ENCODE results near the gene PDAP1. TPM values are rescaled to one million over a fixed set of nuclear protein-coding genes. Genes with fewer than 3 reads are reported as not detected.

Gene PDAP1
- polyA plus RNA-seq, 1 of the 3 experiments (the other 2 are of a cell fraction), result 389 TPM

GRCh38 chr7:99396418-99397296 lies 11.7 kb downstream of the PDAP1 start:
- POLR2A ChIA-PET, result interaction anchor here (10.2 kb wide), 1 partner anchor 11 kb away, joined by 102 read pairs; the partner anchor contains the start of genes BUD31 and PDAP1

GRCh38 chr7:99395616-99396327 lies 12.6 kb downstream of the PDAP1 start:
- H3K27me3 ChIP-seq (ENCODE audit: insufficient read depth), result no peaks in the 10 kb centered on the region
- CTCF ChIA-PET, result interaction anchor here (1.2 kb wide), 1 partner anchor 11 kb away, joined by 3 read pairs; no protein-coding TSS in a partner anchor
- H3K27ac ChIP-seq (ENCODE audit: low read depth in 2 of 2, low read length in 1 of 2), result peak overlapping the region in 1 of 2 experiments; percentile 2; a peak in 2 of 4 replicates
- peaks cover 0 to 17% of the 10 kb centered on the region in 2 experiments; a peak in 1 of 4 replicates for H3K4me1 ChIP-seq (ENCODE audit: control insufficient read depth in 1 of 2, insufficient read depth in 2 of 2, low read depth in 1 of 2, low read length in 1 of 2)
- peaks cover 70% of the 10 kb centered on the region for H3F3A ChIP-seq (replicated peaks; ENCODE audit: insufficient read depth)
- POLR2A ChIA-PET, result interaction anchor here (10.2 kb wide), 1 partner anchor 12 kb away, joined by 102 read pairs; the partner anchor contains the start of genes BUD31 and PDAP1
- DNase-seq, result no peak
- H3K79me2 ChIP-seq (ENCODE audit: insufficient read depth), result peaks cover 18% of the 10 kb centered on the region; the same call in 1 of the 2 replicates
- H3K36me3 ChIP-seq (replicated peaks in 1 of 2; ENCODE audit: control insufficient read depth in 1 of 2, insufficient read depth in 2 of 2, low read length in 1 of 2), result peaks cover 49 to 73% of the 10 kb centered on the region in 2 experiments
- H3K4me3 ChIP-seq (ENCODE audit: low read depth in 2 of 2, low read length in 1 of 2), result no peak overlapping the region
- H3K9me2 ChIP-seq, result no peaks in the 10 kb centered on the region
- peaks cover 60% of the 10 kb centered on the region for H4K20me1 ChIP-seq (ENCODE audit: insufficient read depth)
- no peak overlapping the region for H3K9ac ChIP-seq
- H3K9me3 ChIP-seq, result no peaks in the 10 kb centered on the region
- no peak overlapping the region for H3K4me2 ChIP-seq
- no peak overlapping the region for H2AFZ ChIP-seq (ENCODE audit: low read depth)
- TF ChIP-seq TCF12 (IDR thresholded peaks at IDR 0.05) (no peak), RXRA (IDR thresholded peaks at IDR 0.05; ENCODE audit: borderline replicate concordance, low read depth) (no peak), CTCF (IDR thresholded peaks at IDR 0.05) (peak; percentile 29), PBX3 (IDR thresholded peaks at IDR 0.05) (peak; percentile 17; the same call in 1 of the 2 replicates), POLR2AphosphoS5 (IDR thresholded peaks at IDR 0.05; ENCODE audit: low read depth, low read length) (peak; percentile 50)
- 93% methylated on average over 12 of the region's 14 CpGs for WGBS (ENCODE audit: low lambda C conversion rate)

More at GRCh38 chr7:99396418-99397296, 11.7 kb downstream of the PDAP1 start:
- CTCF ChIA-PET, result interaction anchor here (1.2 kb wide), 1 partner anchor 10 kb away, joined by 3 read pairs; no protein-coding TSS in a partner anchor
- H3K27ac ChIP-seq (ENCODE audit: low read depth in 2 of 2, low read length in 1 of 2), result peak overlapping the region in 1 of 2 experiments; percentile 3; a peak in 2 of 4 replicates
- H3K9me2 ChIP-seq, result no peaks in the 10 kb centered on the region
- peaks cover 25% of the 10 kb centered on the region; the same call in 1 of the 2 replicates for H3K79me2 ChIP-seq (ENCODE audit: insufficient read depth)
- H3K4me3 ChIP-seq (ENCODE audit: low read depth in 2 of 2, low read length in 1 of 2), result no peak overlapping the region
- H3K36me3 ChIP-seq (replicated peaks in 1 of 2; ENCODE audit: control insufficient read depth in 1 of 2, insufficient read depth in 2 of 2, low read length in 1 of 2), result peaks cover 49 to 69% of the 10 kb centered on the region in 2 experiments
- no peaks in the 10 kb centered on the region for H3K27me3 ChIP-seq (ENCODE audit: insufficient read depth)
- H4K20me1 ChIP-seq (ENCODE audit: insufficient read depth), result peaks cover 60% of the 10 kb centered on the region
- no peak for DNase-seq
- H3F3A ChIP-seq (replicated peaks; ENCODE audit: insufficient read depth), result peaks cover 74% of the 10 kb centered on the region
- no peak overlapping the region for H3K4me2 ChIP-seq
- no peak for TF ChIP-seq RCOR1 (IDR thresholded peaks at IDR 0.05; ENCODE audit: low read length)
- TF ChIP-seq GATA2 (CRISPR knock-in tag; IDR thresholded peaks at IDR 0.05), result no peak
- no peak for TF ChIP-seq CHD2 (IDR thresholded peaks at IDR 0.05; ENCODE audit: low read length, partially characterized antibody)
- no peak for TF ChIP-seq FOSL2 (IDR thresholded peaks at IDR 0.05; ENCODE audit: borderline replicate concordance, low read depth)
- no peak for TF ChIP-seq MAX (IDR thresholded peaks at IDR 0.05; ENCODE audit: low read depth)
- WGBS (ENCODE audit: low lambda C conversion rate), result 90% methylated on average over 21 of the region's 21 CpGs
- no peak overlapping the region for H3K9ac ChIP-seq
- H3K4me1 ChIP-seq (ENCODE audit: control insufficient read depth in 1 of 2, insufficient read depth in 2 of 2, low read depth in 1 of 2, low read length in 1 of 2), result peaks cover 0 to 17% of the 10 kb centered on the region in 2 experiments; a peak in 1 of 4 replicates
- H2AFZ ChIP-seq (ENCODE audit: low read depth), result no peak overlapping the region
- H3K9me3 ChIP-seq, result no peaks in the 10 kb centered on the region

Measured in SK-N-SH (cell line).